Activated T-cell treated with anti-CD3 and anti-CD28 coated beads, Interleukin-2, amount 50 U/mL, for 4 hours (primary cell): Measurements from ENCODE around the gene UTF1. TPM values are rescaled to one million over a fixed set of nuclear protein-coding genes. Genes with fewer than 3 reads are reported as not detected.
"Not testable (repeated sequence)": the region's sequence is repeated elsewhere in the genome, so short reads cannot be mapped to it uniquely, and the experiment has no call there.

Source experiments
- ATAC-seq, 2 donors: fragments of 200-7000 bp; cut with Tn5 transposase; one replicate each; pipeline ENCODE4 v1.10.0; 2021
- DNase-seq: peaks from one replicate; pipeline ENCODE4 v3.0.0-alpha.2; 2020
- H3K27me3 Mint-ChIP-seq: one replicate; pipeline ENCODE4 v1.8.0; 2021; ENCODE audit warnings: low read depth, mixed read lengths
- H3K36me3 Mint-ChIP-seq: one replicate; pipeline ENCODE4 v1.8.0; 2022; ENCODE audit warnings: mixed read lengths; ENCODE audit not compliant: insufficient read depth
- H3K4me1 Mint-ChIP-seq: one replicate; pipeline ENCODE4 v1.8.0; 2021; ENCODE audit warnings: low read depth, mixed read lengths
- H3K4me3 Mint-ChIP-seq: one replicate; pipeline ENCODE4 v1.8.0; 2021; ENCODE audit warnings: mild to moderate bottlenecking, moderate library complexity, mixed read lengths
- H3K9me3 Mint-ChIP-seq: one replicate; pipeline ENCODE4 v1.8.0; 2021; ENCODE audit warnings: mixed read lengths
- total RNA-seq, 3 donors: library from RNA; stranded (reverse); gene quantifications; one replicate each; pipeline ENCODE4 v1.2.1, GENCODE V29; 2021

UTF1 gene
- total RNA-seq, 3 donors from 2014 or later = 0.25 TPM; not detected in 2

- no peaks in the 10 kb centered on the region for H3K36me3 Mint-ChIP-seq
- peak overlapping the region; percentile 79 for H3K4me3 Mint-ChIP-seq
- no peaks in the 10 kb centered on the region for H3K9me3 Mint-ChIP-seq
- ATAC-seq (peak; percentile 50 to 60), DNase-seq (peak; percentile 84)
- peaks cover 70% of the 10 kb centered on the region for H3K4me1 Mint-ChIP-seq
- no peaks in the 10 kb centered on the region for H3K27me3 Mint-ChIP-seq
These were observed 31.8 kb downstream of the UTF1 start for GRCh38 chr10:133261726-133262325.

- ATAC-seq (no peak), DNase-seq (no peak)
- Mint-ChIP-seq H3K27me3 (no peaks in the 10 kb centered on the region), H3K4me3 (no peak overlapping the region), H3K4me1 (peaks cover 63% of the 10 kb centered on the region), H3K9me3 (no peaks in the 10 kb centered on the region), H3K36me3 (no peaks in the 10 kb centered on the region)
These were observed 32.7 kb downstream of the UTF1 start for GRCh38 chr10:133262696-133263095.

DNA sequence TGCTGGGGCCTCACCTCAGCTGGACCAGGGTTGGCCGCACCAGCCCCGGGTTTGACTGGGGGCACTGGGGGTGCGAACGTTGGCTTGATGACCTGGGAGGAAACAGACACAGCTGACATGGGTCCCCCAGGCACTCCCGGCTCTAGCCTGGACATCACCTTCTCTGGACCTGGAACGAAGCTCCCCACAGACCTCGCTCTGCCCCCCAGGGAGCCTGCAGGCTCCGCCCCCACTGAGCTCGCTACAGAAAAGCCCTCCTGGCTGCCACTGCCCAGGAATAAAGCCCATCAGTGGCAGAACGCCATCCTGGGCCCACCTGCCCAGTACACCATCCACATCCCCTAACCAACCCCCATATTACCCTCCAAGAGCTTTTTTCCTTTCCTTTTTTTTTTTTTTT lies 33.7 kb downstream of the UTF1 start:
- no peak overlapping the region for H3K4me3 Mint-ChIP-seq
- H3K4me1 Mint-ChIP-seq = peaks cover 56% of the 10 kb centered on the region
- H3K36me3 Mint-ChIP-seq = no peaks in the 10 kb centered on the region
- ATAC-seq = no peak
- DNase-seq = no peak
- no peaks in the 10 kb centered on the region for H3K27me3 Mint-ChIP-seq
- no peaks in the 10 kb centered on the region for H3K9me3 Mint-ChIP-seq

GRCh38 chr10:133264461-133264860 lies 34.4 kb downstream of the UTF1 start:
- Mint-ChIP-seq H3K27me3 (no peaks in the 10 kb centered on the region), H3K36me3 (no peaks in the 10 kb centered on the region), H3K9me3 (no peaks in the 10 kb centered on the region), H3K4me3 (peak overlapping the region; percentile 13), H3K4me1 (peaks cover 49% of the 10 kb centered on the region)
- ATAC-seq = no peak
- no peak for DNase-seq

DNA sequence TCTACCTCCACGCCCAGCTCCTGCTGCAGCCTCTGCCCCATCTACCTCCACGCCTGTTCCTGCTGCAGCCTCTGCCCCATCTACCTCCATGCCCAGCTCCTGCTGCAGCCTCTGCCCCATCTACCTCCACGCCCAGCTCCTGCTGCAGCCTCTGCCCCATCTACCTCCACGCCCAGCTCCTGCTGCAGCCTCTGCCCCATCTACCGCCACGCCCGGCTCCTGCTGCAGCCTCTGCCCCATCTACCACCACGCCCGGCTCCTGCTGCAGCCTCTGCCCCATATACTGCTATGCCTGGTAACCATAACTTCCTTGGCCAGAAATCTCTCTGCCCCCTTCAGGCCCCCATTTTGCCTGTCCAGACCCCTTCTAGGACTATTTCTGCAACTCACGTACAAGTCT lies 35.0 kb downstream of the UTF1 start:
- not testable (repeated sequence) for H3K36me3 Mint-ChIP-seq, H3K4me3 Mint-ChIP-seq, H3K9me3 Mint-ChIP-seq, ATAC-seq, H3K27me3 Mint-ChIP-seq, DNase-seq
- peaks cover 44% of the 10 kb centered on the region for H3K4me1 Mint-ChIP-seq

DNA sequence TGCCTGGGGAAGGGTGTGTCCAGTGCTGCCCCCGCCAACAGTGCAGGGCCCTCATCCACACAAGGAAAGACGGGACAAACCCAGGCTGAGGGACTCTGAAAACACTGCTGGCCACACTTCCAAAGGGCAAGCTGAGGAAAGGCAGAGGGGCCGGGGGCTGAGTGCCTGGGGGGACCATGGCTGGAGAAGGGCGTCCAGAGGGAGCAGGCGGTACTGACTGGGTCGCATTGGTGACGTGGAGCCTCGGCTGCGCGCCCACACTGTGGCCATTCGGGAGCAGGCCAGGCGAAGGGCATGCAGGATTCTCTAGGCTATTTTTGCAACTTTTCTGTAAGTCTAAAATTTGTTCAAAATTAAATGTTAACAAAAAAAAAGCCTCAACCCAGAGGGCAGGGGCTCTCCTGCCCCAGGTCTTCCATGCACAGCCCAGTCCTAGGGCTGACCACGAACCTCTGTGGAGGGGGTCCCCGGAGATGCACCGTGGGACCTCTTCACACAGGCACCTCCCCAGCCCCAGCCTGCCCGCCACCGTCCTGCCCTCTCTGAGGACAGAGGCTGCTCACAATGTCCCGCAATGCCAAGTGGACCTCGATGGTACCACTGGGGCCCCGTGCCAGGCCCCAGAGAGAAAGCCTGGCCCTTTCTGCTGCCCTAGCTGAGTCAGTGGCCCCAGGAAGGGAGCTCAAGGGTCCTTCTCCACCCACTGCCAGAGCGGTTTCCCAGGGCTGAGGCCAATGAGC lies 36.2 kb downstream of the UTF1 start:
- no peaks in the 10 kb centered on the region for H3K27me3 Mint-ChIP-seq
- H3K9me3 Mint-ChIP-seq = no peaks in the 10 kb centered on the region
- no peak overlapping the region for H3K4me3 Mint-ChIP-seq
- DNase-seq = no peak
- H3K36me3 Mint-ChIP-seq = no peaks in the 10 kb centered on the region
- no peak for ATAC-seq
- H3K4me1 Mint-ChIP-seq = peaks cover 32% of the 10 kb centered on the region

- H3K9me3 Mint-ChIP-seq = no peaks in the 10 kb centered on the region
- peaks cover 31% of the 10 kb centered on the region for H3K4me1 Mint-ChIP-seq
- no peaks in the 10 kb centered on the region for H3K36me3 Mint-ChIP-seq
- DNase-seq = no peak
- no peak overlapping the region for H3K4me3 Mint-ChIP-seq
- no peak for ATAC-seq
- H3K27me3 Mint-ChIP-seq = no peaks in the 10 kb centered on the region
These were observed 37.3 kb downstream of the UTF1 start for GRCh38 chr10:133267293-133267692.

DNA sequence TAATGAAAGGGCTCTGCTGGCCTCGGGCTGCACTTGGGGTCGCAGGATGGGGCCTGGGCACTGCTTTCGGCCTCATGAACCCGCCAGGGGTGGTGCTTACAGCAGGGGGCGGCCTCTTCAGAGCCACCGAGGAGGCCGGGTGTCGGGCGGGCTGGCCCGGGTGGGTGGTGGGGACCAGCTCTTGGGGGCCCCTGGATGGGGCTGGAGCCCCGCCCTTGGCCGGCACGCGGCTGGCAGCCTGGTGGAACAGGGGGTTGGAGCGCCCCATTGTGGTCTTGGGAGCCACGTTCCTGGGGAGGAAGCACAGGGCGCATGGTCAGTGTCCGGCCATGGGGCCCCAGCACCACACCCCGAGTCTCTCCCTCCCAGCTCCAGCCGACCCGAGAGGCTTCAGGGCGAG lies 37.8 kb downstream of the UTF1 start:
- H3K27me3 Mint-ChIP-seq = no peaks in the 10 kb centered on the region
- no peak for ATAC-seq
- no peaks in the 10 kb centered on the region for H3K36me3 Mint-ChIP-seq
- no peaks in the 10 kb centered on the region for H3K9me3 Mint-ChIP-seq
- DNase-seq = no peak
- H3K4me1 Mint-ChIP-seq = peaks cover 26% of the 10 kb centered on the region
- H3K4me3 Mint-ChIP-seq = no peak overlapping the region

- H3K4me1 Mint-ChIP-seq = peaks cover 20% of the 10 kb centered on the region
- no peaks in the 10 kb centered on the region for H3K27me3 Mint-ChIP-seq
- H3K9me3 Mint-ChIP-seq = no peaks in the 10 kb centered on the region
- H3K4me3 Mint-ChIP-seq = no peak overlapping the region
- no peak for ATAC-seq
- H3K36me3 Mint-ChIP-seq = no peaks in the 10 kb centered on the region
- no peak for DNase-seq
These were observed 38.5 kb downstream of the UTF1 start for GRCh38 chr10:133268532-133268931.

GRCh38 chr10:133269367-133269766 lies 39.4 kb downstream of the UTF1 start:
- ATAC-seq = no peak
- Mint-ChIP-seq H3K36me3 (no peaks in the 10 kb centered on the region), H3K4me3 (no peak overlapping the region), H3K4me1 (peaks cover 12% of the 10 kb centered on the region), H3K9me3 (no peaks in the 10 kb centered on the region), H3K27me3 (no peaks in the 10 kb centered on the region)
- DNase-seq = no peak

DNA sequence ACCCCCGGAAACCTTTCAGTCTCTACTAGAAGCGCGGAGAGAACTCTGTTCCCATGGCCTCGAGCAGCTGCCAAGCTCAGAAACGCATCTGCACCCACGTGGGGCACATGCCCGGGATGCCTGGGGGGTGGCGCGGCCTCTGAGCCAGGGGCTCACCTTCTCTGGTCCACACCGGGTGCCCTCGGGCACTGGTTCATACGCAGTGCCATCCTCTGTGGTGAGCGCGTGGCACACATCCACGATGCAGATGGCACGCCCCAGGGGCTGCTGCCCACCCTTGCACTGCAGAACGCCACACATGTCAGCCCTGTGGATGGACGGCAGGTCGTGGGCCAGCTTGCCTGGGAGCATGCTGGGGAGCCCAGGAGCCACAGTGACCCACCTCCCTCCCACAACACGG lies 40.2 kb downstream of the UTF1 start:
- no peak overlapping the region for H3K4me3 Mint-ChIP-seq
- ATAC-seq = no peak
- H3K36me3 Mint-ChIP-seq = no peaks in the 10 kb centered on the region
- peaks cover 10% of the 10 kb centered on the region for H3K4me1 Mint-ChIP-seq
- H3K9me3 Mint-ChIP-seq = no peaks in the 10 kb centered on the region
- DNase-seq = no peak
- H3K27me3 Mint-ChIP-seq = no peaks in the 10 kb centered on the region

- Mint-ChIP-seq H3K4me1 (peaks cover 11% of the 10 kb centered on the region), H3K27me3 (no peaks in the 10 kb centered on the region), H3K9me3 (no peaks in the 10 kb centered on the region), H3K4me3 (no peak overlapping the region), H3K36me3 (no peaks in the 10 kb centered on the region)
- ATAC-seq = no peak
- no peak for DNase-seq
These were observed 40.8 kb downstream of the UTF1 start for GRCh38 chr10:133270773-133271297.

DNA sequence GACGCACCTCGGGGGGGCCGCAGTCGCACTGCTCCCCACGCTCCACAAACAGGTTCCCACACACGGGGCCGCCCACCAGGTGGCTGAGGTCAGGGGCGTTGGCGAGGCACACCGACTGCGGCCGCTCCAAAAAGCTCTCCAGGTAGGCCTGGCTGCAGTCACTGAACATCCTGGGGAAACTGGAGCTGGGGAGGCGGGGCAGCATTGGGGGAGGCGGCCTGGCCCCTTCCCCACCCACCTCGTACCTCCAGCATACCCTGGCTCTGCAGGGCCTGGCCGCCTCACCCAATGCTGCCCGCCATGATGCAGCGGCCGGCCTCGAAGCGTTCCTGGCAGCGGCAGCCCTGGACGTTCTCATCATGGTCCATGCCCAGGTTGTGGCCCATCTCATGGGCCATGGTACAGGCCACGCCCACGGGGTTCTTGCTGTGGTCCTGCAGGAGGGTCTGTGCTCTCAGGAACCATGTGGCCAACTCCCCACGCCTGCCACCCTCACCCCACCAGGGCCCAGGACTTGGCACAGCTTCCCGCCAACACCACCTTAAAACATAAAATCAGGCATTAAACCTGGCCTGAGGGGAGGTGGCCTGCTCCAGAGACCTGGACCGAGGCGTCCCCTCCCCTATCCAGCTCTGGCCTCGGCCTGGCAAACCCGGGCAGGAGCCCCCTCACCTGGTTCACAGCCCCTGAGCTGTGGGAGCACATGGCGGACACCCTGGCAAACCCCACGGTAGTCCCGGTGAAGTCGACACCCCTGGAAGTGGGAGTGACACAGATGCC lies 41.7 kb downstream of the UTF1 start:
- no peak overlapping the region for H3K4me3 Mint-ChIP-seq
- no peaks in the 10 kb centered on the region for H3K36me3 Mint-ChIP-seq
- ATAC-seq (no peak), DNase-seq (no peak)
- H3K27me3 Mint-ChIP-seq = no peaks in the 10 kb centered on the region
- peaks cover 13% of the 10 kb centered on the region for H3K4me1 Mint-ChIP-seq
- H3K9me3 Mint-ChIP-seq = no peaks in the 10 kb centered on the region

DNA sequence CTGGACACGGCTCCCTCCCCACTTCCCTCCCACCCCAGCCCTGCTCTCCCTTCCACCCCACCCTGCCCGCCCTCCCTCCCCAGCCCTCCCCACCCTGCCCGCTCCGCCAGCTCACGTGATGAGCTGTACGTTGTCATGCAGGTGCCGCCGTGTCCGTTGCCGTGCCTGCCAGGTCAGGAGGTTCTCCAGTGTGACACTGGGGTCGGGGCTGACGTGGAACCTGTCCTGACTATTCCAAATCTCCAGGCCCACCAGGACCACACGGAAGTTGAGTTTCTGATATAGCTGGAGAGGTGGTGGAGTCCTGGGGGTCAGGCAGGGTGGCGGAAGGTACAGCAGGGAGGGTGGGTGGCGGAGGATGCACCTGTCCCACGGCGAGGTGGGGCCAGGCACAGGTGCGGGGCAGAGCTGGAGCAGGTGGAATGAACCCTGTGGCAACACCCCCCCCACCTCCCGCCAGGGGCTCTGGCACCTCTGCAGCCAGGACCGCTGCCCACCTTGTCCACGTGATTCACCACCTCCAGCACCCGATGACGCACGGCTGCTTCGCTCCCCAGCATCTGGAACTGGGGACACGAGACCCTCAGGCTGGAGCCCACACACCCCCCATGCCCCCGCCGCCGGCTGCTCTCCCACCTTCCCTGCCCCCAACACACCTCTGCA lies 42.4 kb downstream of the UTF1 start:
- Mint-ChIP-seq H3K9me3 (no peaks in the 10 kb centered on the region), H3K36me3 (no peaks in the 10 kb centered on the region), H3K4me3 (no peak overlapping the region), H3K27me3 (no peaks in the 10 kb centered on the region), H3K4me1 (peaks cover 14% of the 10 kb centered on the region)
- DNase-seq (no peak), ATAC-seq (no peak)
